ENCODE data around the gene SLC49A4. TPM values are rescaled to one million over a fixed set of nuclear protein-coding genes. Genes with fewer than 3 reads are reported as not detected.

The SLC49A4 gene
- total RNA-seq, 4 donors from 2014 or later = 28.0 to 41.8 (median 37.9) TPM

- 58 to 66% methylated on average over 3 of the region's 3 CpGs for WGBS, 2 donors
- TF ChIP-seq POLR2A (IDR thresholded peaks at IDR 0.05) (no peak), CTCF (IDR thresholded peaks at IDR 0.05) (no peak)
- DNase-seq (ENCODE audit: low spot score in 2 of 2) = no peak
- no peak overlapping the region for H3K4me3 ChIP-seq (ENCODE audit: low read depth, poor library complexity, severe bottlenecking)
- intact Hi-C loops (cut with DNase I; ENCODE audit: low total_unique reads) = no loop called here
Observed at GRCh38 chr3:122843604-122844003, 48.7 kb downstream of the SLC49A4 start.

DNA sequence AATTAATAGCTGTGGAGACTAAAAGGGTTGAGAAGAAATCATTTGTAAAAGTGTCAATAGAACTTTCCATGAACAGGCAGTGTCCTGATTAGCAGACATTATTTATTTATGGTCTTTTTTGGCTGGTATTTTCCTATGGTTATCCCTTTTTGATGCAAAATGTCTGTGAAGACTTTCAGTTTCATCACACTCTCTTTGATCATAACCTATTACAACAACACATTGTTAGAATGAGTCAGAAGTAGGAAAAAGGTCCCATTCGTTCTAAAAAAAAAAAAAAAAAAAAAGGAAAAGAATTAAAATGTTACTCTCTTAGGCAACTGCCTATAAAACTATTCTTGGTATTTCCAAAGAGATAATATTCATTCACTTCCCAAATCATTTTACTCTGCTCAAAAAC, 62.1 kb downstream of the SLC49A4 start:
- DNase-seq (ENCODE audit: low spot score in 2 of 2) = no peak
- 16 to 22% methylated on average over 1 of the region's 1 CpG for WGBS, 2 donors
- H3K4me3 ChIP-seq (ENCODE audit: low read depth, poor library complexity, severe bottlenecking) = no peak overlapping the region
- intact Hi-C loops (cut with DNase I; ENCODE audit: low total_unique reads) = no loop called here
- TF ChIP-seq CTCF (IDR thresholded peaks at IDR 0.05) (no peak), POLR2A (IDR thresholded peaks at IDR 0.05) (no peak)

DNA sequence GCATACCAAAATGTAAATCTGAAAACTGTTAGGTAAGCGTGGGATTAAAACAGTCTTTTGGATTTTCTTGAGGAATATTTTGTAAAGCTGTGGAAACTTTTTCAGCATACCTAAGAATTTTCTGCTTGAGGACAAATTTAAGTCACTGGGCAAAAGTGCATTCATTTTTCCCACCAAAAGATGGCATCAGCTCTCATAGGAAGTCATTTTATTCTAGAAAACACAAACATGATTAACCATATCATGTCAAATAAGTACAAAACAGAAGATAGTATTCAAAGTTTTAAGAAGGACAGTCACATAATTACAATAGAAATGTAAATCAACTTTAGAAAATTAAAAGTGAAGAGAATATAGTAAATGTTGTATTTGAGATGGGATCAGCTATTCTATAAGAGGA, 63.5 kb downstream of the SLC49A4 start:
- TF ChIP-seq CTCF (IDR thresholded peaks at IDR 0.05) = no peak
- DNase-seq (ENCODE audit: low spot score in 2 of 2) = no peak
- intact Hi-C loops (cut with DNase I; ENCODE audit: low total_unique reads) = no loop called here
- 80 to 90% methylated on average over 1 of the region's 1 CpG for WGBS, 2 donors
- no peak overlapping the region for H3K4me3 ChIP-seq (ENCODE audit: low read depth, poor library complexity, severe bottlenecking)

- no peak overlapping the region for H3K4me3 ChIP-seq (ENCODE audit: low read depth, poor library complexity, severe bottlenecking)
- TF ChIP-seq POLR2A (IDR thresholded peaks at IDR 0.05) = no peak
- TF ChIP-seq CTCF (IDR thresholded peaks at IDR 0.05) = no peak
- 84 to 92% methylated on average over 5 of the region's 5 CpGs for WGBS, 2 donors
- intact Hi-C loops (cut with DNase I; ENCODE audit: low total_unique reads) = no loop called here
- no peak for DNase-seq (ENCODE audit: low spot score in 2 of 2)
Observed at GRCh38 chr3:122859021-122859805, 64.3 kb downstream of the SLC49A4 start.

DNA sequence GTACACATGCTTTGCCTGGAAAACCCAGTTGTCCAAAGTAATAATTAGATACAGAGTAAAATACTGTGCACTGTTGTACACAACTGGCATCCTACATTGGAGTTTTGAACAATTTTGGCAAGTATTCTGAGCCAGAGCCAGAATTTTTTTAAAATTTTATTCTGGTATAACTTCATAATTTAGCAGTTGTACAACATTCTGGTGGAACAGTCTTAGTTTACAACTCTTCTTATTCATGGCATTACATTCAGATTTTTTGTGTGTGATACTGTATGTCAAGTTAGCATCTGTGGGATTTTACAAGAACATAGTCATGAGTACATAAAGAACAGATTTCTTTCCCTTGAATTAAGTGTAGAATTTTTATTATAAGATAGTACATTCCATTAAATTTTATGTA, 67.5 kb downstream of the SLC49A4 start:
- intact Hi-C loops (cut with DNase I; ENCODE audit: low total_unique reads) = no loop called here
- DNase-seq (ENCODE audit: low spot score in 2 of 2) = no peak
- TF ChIP-seq CTCF (IDR thresholded peaks at IDR 0.05) (no peak), POLR2A (IDR thresholded peaks at IDR 0.05) (no peak)
- H3K4me3 ChIP-seq (ENCODE audit: low read depth, poor library complexity, severe bottlenecking) = no peak overlapping the region

- intact Hi-C loops (cut with DNase I; ENCODE audit: low total_unique reads) = no loop called here
- H3K4me3 ChIP-seq (ENCODE audit: low read depth, poor library complexity, severe bottlenecking) = no peak overlapping the region
- no peak for DNase-seq (ENCODE audit: low spot score in 2 of 2)
- TF ChIP-seq CTCF (IDR thresholded peaks at IDR 0.05) (no peak), POLR2A (IDR thresholded peaks at IDR 0.05) (no peak)
Observed at GRCh38 chr3:122864498-122864897, 69.6 kb downstream of the SLC49A4 start.

Measured in lower leg skin (tissue), 4 donors.